Ramos (cell line): Measurements from ENCODE around the gene POLR2J.
"Not testable (repeated sequence)": the region's sequence is repeated elsewhere in the genome, so short reads cannot be mapped to it uniquely, and the experiment has no call there.

Experiments
- in situ Hi-C: fragments of 300-500 bp; cut with MboI; formaldehyde crosslinking; loops from one replicate; pipeline ENCODE4 v1.14.3; 2022; ENCODE audit warnings: low sequenced_read_pairs; ENCODE audit not compliant: unreplicated experiment

Gene POLR2J

DNA sequence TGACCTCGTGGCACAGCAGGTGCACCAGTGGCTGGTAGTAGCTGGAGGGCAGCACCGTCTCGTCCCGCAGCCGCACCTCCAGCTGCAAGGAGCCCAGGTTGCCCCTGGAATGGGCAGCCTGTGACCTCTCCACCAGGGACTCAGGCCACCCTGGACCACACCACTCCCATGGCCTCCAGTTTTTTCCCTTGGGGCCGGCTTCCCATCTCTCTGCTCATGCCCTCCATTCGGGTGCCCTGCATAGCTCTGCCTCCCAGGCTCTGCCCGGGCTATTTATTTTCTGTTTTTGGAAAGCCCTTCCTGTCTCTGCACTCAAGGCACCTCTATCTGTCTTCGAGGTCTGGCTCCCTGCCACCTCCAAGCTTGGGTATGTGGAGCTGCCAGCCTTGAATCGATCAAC lies 18.1 kb upstream of the POLR2J start:
- in situ Hi-C loops, result not testable (repeated sequence)

DNA sequence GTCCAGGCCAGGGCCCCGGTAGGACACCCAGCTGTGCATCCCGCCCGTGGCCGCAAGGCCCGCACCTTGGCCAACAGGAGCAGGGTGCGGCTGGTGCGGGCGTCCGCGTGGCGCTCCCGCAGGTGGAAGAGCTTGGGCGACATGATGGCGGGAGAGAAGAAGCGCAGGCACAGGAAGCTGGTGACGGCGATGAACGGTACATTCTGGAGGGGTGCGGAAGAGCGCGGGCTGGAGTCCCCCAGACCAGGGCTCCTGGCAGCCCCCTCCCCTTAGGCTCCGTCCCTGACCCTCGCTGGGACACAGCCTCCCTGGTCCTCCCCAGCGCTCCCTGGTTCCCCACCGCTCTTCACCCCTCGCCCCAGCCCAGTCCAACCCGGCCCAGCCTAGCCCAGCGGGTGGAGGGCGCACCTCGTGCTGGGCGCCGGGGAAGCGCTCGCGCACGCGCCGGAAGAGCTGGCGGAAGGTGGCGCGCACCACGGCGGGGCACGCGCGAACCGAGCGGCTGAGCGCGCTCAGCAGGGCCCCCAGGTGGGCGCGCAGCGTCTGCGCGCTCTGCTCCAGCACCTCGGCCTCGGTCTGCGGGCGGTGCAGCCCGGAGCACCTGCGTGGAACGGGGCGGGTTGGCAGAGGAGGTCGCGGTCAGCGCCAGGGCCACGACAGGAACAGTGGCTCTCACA lies 15.9 kb upstream of the POLR2J start:
- in situ Hi-C loops, result not testable (repeated sequence)

DNA sequence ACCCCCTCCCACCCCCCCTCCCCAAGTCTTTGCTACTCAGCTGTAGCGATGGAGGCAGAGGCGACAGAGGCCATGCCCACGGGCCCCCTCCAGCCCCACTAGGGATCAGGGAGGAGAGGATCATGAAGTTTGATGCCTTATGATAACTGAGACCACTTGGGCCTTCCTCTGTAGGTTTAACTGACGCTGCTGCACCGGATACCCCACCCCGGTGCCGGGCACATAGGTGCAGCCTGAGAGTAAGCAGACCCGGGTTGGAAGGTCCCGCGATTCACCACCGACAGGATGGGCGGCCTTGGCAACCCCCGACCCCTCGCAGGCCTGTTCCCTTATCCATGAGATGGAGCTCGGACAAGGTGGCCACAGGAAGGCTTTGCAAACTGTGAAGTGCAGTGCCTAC lies 15.3 kb upstream of the POLR2J start:
- in situ Hi-C loops, result not testable (repeated sequence)

DNA sequence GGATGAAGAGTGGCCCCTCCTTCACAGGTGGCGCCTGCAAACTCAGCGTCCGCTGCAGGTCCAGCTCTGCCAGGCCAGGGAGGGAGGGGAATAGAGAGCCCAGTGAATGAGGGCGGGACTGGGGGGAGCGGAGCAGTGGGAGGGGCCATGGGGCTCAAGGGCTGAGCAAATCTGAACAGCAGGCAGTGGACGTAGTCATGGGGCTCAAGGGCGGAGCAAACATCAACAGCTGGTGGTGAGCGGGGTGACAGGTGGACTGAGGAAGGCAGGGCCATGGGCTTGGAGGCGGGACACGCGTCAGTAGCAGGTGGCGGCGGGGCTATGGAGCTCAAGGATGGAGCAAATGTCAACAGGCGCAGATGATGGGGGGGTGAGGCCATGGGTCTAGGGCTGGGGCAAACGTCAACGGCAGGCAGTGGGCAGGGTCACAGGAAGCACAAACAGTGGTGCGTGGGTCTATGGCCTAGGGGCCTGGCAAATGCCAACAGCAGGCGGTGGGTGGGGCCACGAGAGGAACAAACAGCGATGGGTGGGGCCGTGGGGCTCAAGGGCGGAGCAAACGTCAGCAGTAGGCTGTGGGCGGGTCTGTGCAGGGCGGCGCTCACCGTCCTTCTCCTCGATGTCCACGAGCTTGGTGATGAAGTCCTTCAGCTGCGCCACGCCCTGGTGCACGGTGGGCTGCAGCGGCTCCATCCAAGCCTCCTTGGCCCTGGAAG lies 14.7 kb upstream of the POLR2J start:
- in situ Hi-C loops, result not testable (repeated sequence)

DNA sequence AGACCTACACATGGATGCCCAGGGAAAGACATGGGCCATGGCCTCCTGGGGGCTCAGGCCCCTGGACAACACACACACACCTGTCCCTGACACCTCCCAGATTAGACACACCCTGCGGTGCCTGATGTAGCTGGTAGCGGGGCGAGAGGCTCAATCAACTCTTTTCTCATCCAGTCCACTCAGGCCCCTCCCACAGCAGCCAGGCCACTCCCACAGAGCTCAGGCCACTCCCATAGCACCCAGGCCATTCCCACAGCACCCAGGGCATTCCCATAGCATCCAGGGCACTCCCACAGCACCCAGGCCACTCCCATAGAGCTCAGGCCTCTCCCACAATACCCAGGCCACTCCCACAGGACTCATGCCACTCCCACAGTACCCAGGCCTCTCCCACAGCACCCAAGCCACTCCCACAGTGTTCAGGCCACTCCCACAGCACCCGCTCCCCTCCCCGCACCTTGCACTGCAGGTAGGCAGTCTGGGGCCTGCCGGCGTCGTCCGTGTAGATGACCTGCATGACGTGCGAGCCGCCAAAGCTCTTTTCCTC lies 11.9 kb upstream of the POLR2J start:
- in situ Hi-C loops, result not testable (repeated sequence)

DNA sequence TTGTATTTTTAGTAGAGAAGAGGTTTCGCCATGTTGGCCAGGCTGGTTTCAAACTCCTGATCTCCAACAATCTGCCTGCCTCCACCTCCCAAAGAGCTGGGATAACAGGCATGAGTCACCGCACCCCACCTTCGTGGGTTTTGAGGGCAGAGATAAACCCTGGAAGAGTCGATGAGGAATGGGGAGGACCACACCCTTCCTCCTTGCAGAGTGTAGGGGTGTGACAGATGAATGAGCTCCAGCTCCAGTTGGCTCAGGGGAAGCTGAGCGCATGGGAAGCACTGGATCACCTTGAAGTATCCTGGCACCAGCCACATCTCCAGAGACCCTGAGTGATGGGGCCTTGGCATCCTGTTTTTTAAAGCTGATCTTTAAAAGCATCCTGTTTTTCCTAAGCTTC lies 5.6 kb upstream of the POLR2J start:
- in situ Hi-C loops, result not testable (repeated sequence)

DNA sequence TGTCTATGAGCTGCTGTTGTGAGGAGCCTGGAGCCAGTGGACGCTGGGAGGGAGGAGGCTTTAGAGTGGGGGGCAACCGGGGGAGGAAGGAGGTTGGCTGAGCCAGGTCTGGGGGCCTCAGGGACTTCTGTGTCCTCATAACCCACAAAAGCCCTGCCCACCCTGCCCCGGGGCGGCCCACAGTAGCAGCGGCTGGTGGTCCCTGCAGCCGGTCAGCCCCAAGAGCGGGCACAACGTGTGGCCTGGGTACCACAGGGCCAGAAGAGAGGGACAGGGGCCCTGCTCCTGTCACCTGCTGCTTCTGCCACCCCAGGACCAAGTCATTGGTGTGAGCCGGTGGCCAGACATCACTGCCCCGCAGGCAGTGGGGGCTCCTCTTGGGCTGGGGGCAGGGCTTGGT lies 3.2 kb upstream of the POLR2J start:
- in situ Hi-C loops, result not testable (repeated sequence)

DNA sequence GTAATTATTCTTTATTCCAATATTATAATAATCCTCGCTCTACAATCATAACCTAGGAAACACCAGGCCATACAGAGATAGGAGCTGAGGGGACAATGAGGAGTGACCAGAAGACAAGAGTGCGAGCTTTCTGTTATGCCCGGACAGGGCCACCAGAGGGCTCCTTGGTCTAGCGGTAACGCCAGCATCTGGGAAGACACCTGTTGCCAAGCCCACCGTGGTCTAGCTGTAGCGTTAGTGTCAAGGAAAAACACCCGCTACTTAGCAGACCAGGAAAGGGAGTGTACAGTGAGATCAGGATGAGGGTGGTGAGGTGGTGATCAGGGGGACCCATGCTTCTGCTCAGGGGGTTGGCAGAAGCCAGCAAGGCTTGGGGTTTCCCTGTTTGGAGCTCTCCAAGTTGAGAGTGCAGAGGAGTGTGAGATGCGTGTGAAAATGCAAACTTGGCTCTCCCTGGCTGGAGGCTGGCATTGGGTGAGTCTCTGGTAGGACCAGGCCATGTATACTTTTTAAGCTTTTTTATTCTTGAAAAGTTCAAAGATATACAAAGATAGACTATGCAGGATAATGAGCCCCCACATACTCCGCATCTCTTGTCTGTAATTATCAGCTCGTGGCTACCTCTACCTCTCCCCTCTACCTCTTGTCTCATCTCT lies 1.4 kb upstream of the POLR2J start:
- in situ Hi-C loops, result not testable (repeated sequence)

DNA sequence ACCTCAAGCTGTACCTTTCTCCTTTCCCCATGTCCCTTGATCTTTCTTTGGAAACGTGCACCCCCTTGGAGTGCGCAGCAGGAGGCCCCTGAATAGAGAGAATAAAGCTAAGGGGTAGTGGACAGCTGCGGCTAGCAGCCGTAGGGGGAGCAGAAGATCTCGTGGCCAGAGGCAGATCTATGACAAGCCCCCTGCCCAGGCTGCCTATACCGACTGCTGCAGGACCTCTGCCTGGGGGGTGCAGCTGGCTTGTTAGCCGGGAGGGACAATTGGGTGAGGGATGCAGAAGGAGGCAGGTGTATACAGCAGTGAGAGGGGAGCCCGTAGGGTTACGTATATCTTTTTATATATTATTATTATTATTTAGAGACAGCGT lies 475 bp upstream of the POLR2J start:
- in situ Hi-C loops, result not testable (repeated sequence)

DNA sequence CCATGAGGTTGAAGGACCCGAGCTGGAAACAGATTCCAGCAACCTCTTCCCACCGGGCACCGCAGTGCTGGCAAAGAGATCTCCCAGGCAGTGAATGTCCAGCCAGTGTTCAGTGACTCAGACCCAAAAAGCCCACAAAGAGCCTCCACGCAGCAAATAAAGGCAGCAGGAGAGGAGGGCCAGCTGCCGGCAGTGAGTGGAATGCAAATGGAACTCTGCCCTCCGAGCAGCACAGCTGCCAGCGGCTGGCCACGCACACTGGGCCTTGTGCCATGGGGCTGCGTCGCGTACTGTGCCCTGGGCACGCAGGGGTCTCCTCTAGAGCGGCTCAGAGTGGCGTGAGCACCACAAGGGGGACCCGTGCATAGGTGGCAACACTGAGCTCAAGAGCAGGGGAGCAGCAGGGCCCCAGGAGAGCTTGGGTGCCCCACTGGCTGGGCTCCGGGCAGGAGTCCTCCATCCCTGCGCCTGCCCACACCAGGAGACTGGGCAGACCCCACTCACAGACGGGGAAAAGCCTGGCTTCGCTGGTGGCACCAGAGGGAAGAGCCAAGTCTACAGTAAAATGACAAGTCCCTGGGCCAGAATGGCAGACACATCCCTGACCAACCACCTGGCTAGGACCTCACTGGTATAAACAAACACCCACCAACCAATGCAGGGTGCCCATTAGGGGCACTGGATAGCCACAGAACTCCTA lies 3.8 kb downstream of the POLR2J start:
- in situ Hi-C loops, result loop anchor here (25.0 kb wide), 2 partner anchors 262 to 1613 kb away; partner anchors contain the start of genes FAM185A, SLC12A9 and TRIP6

DNA sequence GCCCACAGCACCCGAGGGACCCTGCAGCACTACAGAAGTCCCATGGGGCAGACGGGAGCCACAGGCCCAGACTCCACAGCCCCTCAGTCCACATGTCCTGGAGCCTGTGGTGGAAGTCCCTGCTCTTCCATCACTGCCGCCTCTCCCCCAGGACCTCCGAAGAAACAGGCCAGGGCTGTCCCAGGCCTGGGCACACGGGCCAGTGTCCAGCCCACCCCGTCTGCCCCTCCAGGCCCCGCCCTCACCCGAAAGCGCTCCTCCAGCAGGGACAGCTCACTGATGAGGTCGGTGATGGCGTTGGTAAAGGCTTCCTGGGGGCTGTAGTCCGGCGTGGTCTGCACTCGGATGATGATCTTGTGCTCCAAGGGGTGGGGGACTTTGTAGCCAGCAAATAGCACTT lies 4.6 kb downstream of the POLR2J start:
- in situ Hi-C loops, result loop anchor here (25.0 kb wide), 2 partner anchors 263 to 1612 kb away; partner anchors contain the start of genes FAM185A, SLC12A9 and TRIP6

DNA sequence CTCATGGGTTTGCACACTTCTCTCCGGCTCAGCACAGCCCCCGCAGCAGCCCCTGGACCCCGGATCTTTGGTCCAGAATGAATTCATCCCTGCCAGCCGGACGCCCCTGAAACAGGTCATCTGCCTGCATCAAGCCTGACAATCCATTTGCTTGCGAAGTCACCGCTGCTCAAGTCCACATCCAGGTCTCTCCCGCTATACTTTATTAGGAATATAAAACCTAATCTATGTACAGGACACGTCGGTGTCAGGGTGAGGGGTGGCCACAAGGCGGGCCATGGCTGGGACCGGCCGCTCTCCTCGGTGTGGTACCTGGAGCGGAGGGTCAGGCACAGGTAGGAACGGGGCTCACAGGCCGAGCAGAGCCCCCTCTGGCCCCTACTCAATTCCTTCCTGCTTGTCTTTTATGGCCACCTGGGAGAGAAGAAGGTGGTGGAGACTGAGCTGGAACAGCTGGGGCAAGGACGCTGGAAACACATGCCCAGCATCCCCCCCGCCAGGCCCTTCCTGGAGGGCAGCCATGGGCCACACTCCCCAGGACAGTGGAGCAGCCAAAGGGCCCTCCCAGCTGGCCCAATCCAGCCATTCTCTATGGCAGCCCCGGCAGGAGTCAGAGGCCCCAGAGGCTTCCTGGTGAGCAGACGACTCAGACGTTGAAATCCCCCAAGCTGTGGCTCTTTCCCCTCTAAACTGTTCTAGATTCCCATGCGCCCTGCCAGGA lies 5.3 kb downstream of the POLR2J start:
- in situ Hi-C loops, result loop anchor here (25.0 kb wide), 2 partner anchors 264 to 1611 kb away; partner anchors contain the start of genes FAM185A, SLC12A9 and TRIP6

DNA sequence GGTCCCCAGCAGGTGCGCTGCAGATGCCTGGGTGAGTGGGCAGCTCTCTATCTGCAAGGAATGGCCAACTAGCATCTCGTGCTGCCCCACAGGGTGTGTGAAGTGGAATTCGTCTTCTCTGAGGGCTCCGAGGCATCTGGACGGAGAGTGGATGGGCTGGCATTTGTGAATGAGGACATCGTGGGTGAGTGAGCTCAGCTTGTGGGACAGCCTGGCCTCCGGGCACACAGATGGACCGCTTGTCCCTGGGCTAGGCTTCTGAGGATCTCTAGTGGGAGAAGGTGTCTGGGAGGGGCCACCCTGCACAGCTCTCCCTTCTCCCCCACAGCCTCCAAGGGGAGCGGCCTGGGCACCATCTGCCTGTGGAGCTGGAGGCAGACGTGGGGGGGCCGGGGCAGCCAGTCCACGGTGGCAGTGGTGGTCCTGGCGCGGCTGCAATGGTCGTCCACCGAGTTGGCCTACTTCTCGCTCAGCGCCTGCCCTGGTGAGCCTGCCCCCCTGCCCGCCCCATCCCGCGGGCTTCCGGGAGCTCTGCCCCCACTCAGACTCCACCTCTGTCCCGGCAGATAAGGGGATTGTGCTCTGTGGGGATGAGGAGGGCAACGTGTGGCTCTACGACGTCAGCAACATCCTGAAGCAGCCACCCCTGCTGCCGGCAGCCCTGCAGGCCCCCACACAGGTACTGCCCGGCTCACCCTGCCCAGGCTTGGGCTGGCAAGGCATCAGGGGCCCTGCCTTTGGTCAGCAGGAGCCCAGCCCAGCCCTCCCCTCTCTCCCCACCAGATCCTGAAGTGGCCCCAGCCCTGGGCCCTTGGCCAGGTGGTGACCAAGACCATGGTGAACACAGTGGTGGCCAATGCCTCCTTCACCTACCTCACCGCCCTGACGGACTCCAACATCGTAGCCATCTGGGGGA lies 6.3 kb downstream of the POLR2J start:
- in situ Hi-C loops, result loop anchor here (25.0 kb wide), 2 partner anchors 265 to 1610 kb away; partner anchors contain the start of genes FAM185A, SLC12A9 and TRIP6

DNA sequence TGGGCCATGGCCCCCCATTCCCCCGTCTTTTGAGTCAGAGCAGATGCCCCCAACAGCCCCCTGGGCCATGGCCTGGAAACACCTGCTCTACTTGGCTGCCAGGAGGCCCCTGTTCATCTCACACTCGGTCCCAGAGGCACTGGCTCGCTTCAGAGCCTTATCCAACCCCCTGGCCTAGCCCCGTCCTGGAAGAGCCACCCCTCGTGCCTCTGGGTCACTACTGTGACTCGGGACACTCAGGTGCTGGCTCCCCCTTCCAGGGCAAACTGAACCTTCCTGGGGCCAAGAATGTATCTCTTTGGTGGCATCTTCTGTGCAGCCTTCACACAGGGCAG lies 7.0 kb downstream of the POLR2J start:
- in situ Hi-C loops, result loop anchor here (25.0 kb wide), 2 partner anchors 266 to 1609 kb away; partner anchors contain the start of genes FAM185A, SLC12A9 and TRIP6

DNA sequence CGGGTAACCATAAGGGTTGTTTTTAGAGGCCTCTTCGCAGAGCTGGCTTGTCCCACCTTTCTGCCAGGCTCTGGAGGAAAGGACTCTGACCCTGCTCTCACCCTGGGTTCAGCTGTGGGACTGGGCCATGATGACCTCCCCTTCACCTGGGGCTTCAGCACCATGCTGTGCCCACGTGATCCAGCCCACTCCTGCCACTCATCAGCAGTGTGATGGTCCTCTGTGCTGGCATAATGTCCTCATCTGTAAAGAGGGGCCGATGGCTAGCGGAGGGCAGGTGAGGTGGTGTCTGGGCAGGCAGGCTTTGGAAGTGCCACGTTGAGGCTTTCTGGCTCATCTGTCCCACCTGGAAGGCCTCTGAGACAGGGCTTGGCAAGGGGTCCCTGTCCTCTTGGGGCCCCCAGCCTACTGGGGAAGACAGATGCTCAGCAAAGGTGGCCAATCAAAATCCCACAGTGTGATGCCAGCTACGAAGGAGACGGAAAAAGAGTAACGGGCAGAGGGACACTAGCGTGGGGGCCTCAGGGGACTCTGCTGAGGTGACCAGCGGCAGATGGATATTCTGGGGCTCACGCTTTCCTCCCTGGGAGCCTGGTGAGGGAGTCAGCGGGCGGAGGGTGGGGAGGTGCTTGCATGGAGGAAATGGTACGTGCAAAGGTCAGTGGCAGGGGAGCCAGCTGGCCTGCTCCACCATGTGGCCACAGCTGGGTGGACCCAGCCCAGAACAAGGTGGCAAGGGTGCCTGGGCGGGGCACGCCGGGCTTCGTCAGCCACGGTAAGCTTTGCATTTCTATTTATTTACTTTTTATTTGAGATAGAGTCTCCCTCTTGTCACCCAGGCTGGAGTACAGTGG lies 8.5 kb downstream of the POLR2J start:
- in situ Hi-C loops, result loop anchor here (25.0 kb wide), 2 partner anchors 267 to 1608 kb away; partner anchors contain the start of genes FAM185A, SLC12A9 and TRIP6

DNA sequence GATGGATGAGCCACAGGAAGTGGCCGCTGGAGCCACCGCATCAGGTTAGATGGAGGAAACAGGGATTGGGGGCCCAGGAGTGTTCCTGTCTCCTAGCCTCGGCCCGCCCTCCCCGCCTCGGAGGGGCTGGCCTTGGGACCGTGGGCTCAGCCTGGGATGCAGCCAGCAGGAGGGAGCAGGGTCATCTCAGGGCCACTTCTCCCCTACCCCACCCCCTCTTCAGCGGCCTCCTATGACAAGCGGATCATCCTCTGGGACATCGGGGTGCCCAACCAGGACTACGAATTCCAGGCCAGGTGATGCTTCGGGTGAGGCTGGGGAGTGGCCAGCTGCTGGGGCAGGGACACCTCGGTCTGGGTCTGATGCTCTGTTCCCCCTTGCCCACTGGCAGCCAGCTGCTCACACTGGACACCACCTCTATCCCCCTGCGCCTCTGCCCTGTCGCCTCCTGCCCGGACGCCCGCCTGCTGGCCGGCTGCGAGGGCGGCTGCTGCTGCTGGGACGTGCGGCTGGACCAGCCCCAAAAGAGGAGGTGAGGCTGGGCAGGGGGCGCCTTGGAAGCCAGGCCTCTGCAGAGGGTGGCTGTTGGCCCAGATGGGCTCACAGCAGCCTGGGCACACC lies 9.3 kb downstream of the POLR2J start:
- in situ Hi-C loops, result loop anchor here (25.0 kb wide), 2 partner anchors 268 to 1607 kb away; partner anchors contain the start of genes FAM185A, SLC12A9 and TRIP6
